ENCODE results near the gene CDKL4.

DNA sequence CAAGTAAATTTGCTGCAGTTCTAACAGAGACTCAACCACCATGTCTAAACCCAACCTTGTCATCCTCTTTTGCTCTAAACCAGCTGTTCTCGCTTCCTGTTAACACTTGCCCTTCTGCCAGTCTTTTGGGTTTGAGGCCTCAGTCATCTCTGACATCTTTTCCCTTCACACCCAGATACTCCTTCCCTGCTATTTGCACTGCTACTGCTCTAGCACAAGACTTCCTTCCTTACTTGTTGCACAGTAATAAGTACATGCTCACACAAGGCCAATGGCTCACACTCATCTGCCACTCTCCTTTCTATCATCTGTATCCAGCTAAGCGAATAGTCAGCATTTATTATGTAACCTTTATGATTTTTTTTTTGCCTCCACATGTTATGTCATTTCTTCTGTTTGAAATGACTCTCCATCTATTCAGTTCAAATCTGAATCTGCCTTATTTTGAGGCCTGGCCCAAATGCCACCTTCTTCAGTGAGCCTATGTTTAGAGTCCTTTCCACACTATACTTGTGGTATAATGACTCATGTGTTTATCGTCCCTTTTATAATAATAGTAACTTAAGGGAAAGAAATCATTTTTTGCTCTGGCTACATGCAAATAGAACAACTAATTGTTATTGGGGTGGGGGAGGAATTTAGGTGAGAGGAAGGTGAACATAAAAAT is 22.5 kb upstream of the CDKL4 start:
- TF ChIP-seq ZNF2 (tag by site-specific recombination; IDR thresholded peaks at IDR 0.05) (no peak), RBAK (tag by site-specific recombination; IDR thresholded peaks at IDR 0.05) (no peak), ZNF701 (tag by site-specific recombination; IDR thresholded peaks at IDR 0.05) (no peak), KLF10 (tag by site-specific recombination; IDR thresholded peaks at IDR 0.05) (no peak), SETDB1 (IDR thresholded peaks at IDR 0.05; ENCODE audit: insufficient read length, low read length) (no peak), YY2 (tag by site-specific recombination; IDR thresholded peaks at IDR 0.05) (no peak), TCF7L2 (IDR thresholded peaks at IDR 0.05; ENCODE audit: borderline replicate concordance, low read depth, low read length) (no peak), PRDM4 (tag by site-specific recombination; IDR thresholded peaks at IDR 0.05) (no peak)
- TF ChIP-seq, protein P1, sequence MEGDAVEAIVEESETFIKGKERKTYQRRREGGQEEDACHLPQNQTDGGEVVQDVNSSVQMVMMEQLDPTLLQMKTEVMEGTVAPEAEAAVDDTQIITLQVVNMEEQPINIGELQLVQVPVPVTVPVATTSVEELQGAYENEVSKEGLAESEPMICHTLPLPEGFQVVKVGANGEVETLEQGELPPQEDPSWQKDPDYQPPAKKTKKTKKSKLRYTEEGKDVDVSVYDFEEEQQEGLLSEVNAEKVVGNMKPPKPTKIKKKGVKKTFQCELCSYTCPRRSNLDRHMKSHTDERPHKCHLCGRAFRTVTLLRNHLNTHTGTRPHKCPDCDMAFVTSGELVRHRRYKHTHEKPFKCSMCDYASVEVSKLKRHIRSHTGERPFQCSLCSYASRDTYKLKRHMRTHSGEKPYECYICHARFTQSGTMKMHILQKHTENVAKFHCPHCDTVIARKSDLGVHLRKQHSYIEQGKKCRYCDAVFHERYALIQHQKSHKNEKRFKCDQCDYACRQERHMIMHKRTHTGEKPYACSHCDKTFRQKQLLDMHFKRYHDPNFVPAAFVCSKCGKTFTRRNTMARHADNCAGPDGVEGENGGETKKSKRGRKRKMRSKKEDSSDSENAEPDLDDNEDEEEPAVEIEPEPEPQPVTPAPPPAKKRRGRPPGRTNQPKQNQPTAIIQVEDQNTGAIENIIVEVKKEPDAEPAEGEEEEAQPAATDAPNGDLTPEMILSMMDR (tag by site-specific recombination; IDR thresholded peaks at IDR 0.05), result no peak
- TF ChIP-seq, protein P2, sequence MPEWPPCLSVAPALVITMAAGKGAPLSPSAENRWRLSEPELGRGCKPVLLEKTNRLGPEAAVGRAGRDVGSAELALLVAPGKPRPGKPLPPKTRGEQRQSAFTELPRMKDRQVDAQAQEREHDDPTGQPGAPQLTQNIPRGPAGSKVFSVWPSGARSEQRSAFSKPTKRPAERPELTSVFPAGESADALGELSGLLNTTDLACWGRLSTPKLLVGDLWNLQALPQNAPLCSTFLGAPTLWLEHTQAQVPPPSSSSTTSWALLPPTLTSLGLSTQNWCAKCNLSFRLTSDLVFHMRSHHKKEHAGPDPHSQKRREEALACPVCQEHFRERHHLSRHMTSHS (tag by site-specific recombination; IDR thresholded peaks at IDR 0.05), result no peak
- TF ChIP-seq, protein P3, sequence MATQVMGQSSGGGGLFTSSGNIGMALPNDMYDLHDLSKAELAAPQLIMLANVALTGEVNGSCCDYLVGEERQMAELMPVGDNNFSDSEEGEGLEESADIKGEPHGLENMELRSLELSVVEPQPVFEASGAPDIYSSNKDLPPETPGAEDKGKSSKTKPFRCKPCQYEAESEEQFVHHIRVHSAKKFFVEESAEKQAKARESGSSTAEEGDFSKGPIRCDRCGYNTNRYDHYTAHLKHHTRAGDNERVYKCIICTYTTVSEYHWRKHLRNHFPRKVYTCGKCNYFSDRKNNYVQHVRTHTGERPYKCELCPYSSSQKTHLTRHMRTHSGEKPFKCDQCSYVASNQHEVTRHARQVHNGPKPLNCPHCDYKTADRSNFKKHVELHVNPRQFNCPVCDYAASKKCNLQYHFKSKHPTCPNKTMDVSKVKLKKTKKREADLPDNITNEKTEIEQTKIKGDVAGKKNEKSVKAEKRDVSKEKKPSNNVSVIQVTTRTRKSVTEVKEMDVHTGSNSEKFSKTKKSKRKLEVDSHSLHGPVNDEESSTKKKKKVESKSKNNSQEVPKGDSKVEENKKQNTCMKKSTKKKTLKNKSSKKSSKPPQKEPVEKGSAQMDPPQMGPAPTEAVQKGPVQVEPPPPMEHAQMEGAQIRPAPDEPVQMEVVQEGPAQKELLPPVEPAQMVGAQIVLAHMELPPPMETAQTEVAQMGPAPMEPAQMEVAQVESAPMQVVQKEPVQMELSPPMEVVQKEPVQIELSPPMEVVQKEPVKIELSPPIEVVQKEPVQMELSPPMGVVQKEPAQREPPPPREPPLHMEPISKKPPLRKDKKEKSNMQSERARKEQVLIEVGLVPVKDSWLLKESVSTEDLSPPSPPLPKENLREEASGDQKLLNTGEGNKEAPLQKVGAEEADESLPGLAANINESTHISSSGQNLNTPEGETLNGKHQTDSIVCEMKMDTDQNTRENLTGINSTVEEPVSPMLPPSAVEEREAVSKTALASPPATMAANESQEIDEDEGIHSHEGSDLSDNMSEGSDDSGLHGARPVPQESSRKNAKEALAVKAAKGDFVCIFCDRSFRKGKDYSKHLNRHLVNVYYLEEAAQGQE (tag by site-specific recombination; IDR thresholded peaks at IDR 0.05), result no peak
